Fibroblast of peridontal ligament (primary cell): ENCODE results near the gene ZP1.

ENCODE experiments used
- DNase-seq: peaks from one replicate; pipeline ENCODE4 v3.0.0-alpha.2; 2010; ENCODE audit errors: extremely low read depth

ZP1 gene

GRCh38 chr11:60924110-60924905 lies 57.0 kb downstream of the ZP1 start, which contains the start of gene TMEM132A:
TSS of gene TMEM132A (plus strand) at chr11:60924460. CDS start at chr11:60924634, 174 bp downstream.
- peak; percentile 46 for DNase-seq
